A673 (cell line): Measurements from ENCODE around the gene SLC16A6. TPM values are rescaled to one million over a fixed set of nuclear protein-coding genes. Genes with fewer than 3 reads are reported as not detected.

Experiments used
- BruUV-seq: library from RNA; stranded (reverse); fragments of 400-500 nt; replicated peaks from 2 replicates; lab custom pipeline; 2021; lab: Mats Ljungman, UMichigan
- CTCF ChIA-PET: fragments of 300-600 bp; sonication (Branson Sonifier 250); formaldehyde crosslinking; loops from one replicate; lab custom pipeline; 2022; ENCODE audit warnings: antibody characterized with exemption; lab: Charles Lee
- POLR2A ChIA-PET: fragments of 300-600 bp; sonication (Branson Sonifier 250); formaldehyde crosslinking; loops from one replicate; lab custom pipeline; 2022; ENCODE audit warnings: antibody characterized with exemption; ENCODE audit not compliant: low non-redundant PET; lab: Charles Lee
- DNase-seq: peaks from one replicate; pipeline ENCODE4 v3.0.0-alpha.2; 2015; ENCODE audit warnings: low spot score
- H3K27ac ChIP-seq: fragments of 200-600 bp; sonication (generic); 2 replicates; pipeline ENCODE4 v1.5.1; 2016; ENCODE audit warnings: mixed run types, low read depth, mild to moderate bottlenecking, mixed read lengths, antibody characterized with exemption, low read length; ENCODE audit not compliant: poor library complexity, severe bottlenecking
- H3K27me3 ChIP-seq: fragments of 200-600 bp; sonication (generic); replicated peaks from 2 replicates; pipeline ENCODE4 v1.6.1; 2017; ENCODE audit warnings: mixed run types, low read depth, mild to moderate bottlenecking, mixed read lengths, antibody characterized with exemption, low read length; ENCODE audit not compliant: insufficient read depth, poor library complexity
- H3K36me3 ChIP-seq: fragments of 200-600 bp; sonication (generic); 2 replicates; pipeline ENCODE4 v1.6.1; 2016; ENCODE audit warnings: mixed run types, mild to moderate bottlenecking, mixed read lengths, antibody characterized with exemption, low read length; ENCODE audit not compliant: insufficient read depth, poor library complexity, severe bottlenecking
- H3K4me1 ChIP-seq: fragments of 200-600 bp; sonication (generic); 2 replicates; pipeline ENCODE4 v1.6.1; 2017; ENCODE audit warnings: mixed run types, mild to moderate bottlenecking, mixed read lengths, antibody characterized with exemption, low read length; ENCODE audit not compliant: insufficient read depth, poor library complexity, severe bottlenecking
- H3K4me3 ChIP-seq: fragments of 200-600 bp; sonication (generic); 2 replicates; pipeline ENCODE4 v1.5.1; 2016; ENCODE audit warnings: low read depth, mixed run types, mild to moderate bottlenecking, mixed read lengths, low read length; ENCODE audit not compliant: poor library complexity, severe bottlenecking
- H3K9me3 ChIP-seq: fragments of 200-600 bp; sonication (generic); 2 replicates; pipeline ENCODE4 v1.6.1; 2016; ENCODE audit warnings: mixed run types, low read depth, mild to moderate bottlenecking, mixed read lengths, antibody characterized with exemption, low read length; ENCODE audit not compliant: poor library complexity, severe bottlenecking
- CTCF ChIP-seq: fragments of 300-800, 200-600 bp; sonication (generic); conservative IDR thresholded peaks from 2 replicates; pipeline ENCODE4 v1.5.1; 2017; ENCODE audit warnings: low read depth, mild to moderate bottlenecking, antibody characterized with exemption, low read length, moderate library complexity, mixed read lengths
- EZH2 ChIP-seq: fragments of 200-600 bp; sonication (generic); IDR thresholded peaks from 2 replicates; pipeline ENCODE4 v1.6.1; 2017; ENCODE audit warnings: borderline replicate concordance, low read depth, mild to moderate bottlenecking, mixed read lengths, antibody characterized with exemption, low read length; ENCODE audit not compliant: poor library complexity, severe bottlenecking
- intact Hi-C: fragments of 100-400 bp; cut with micrococcal nuclease; formaldehyde crosslinking; loops from one replicate; pipeline ENCODE4 v1.10.0; 2022; ENCODE audit not compliant: unreplicated experiment
- total RNA-seq: library from RNA; stranded (reverse); gene quantifications from 2 replicates; pipeline ENCODE4 v1.2.3, GENCODE V29; 2021

SLC16A6 gene
- total RNA-seq, 1 experiment from 2014 or later, result 0.67 TPM

GRCh38 chr17:68301438-68301959, 10.6 kb upstream of the SLC16A6 start:
- intact Hi-C loops, result no loop called here
- CTCF ChIA-PET, result interaction anchor here (0.5 kb wide), 1 partner anchor 165 kb away, joined by 5 read pairs; no protein-coding TSS in a partner anchor
- Histone ChIP-seq H3K4me3 (no peak overlapping the region), H3K4me1 (no peaks in the 10 kb centered on the region), H3K27me3 (no peaks in the 10 kb centered on the region), H3K36me3 (no peaks in the 10 kb centered on the region), H3K9me3 (no peaks in the 10 kb centered on the region), H3K27ac (no peak overlapping the region)
- POLR2A ChIA-PET, result no interaction called here
- TF ChIP-seq EZH2 (no peak), CTCF (no peak)
- DNase-seq, result no peak
- no TSS peak for BruUV-seq

GRCh38 chr17:68299817-68300216, 8.9 kb upstream of the SLC16A6 start:
- H3K4me1 ChIP-seq, result no peaks in the 10 kb centered on the region
- POLR2A ChIA-PET, result no interaction called here
- CTCF ChIA-PET, result no interaction called here
- BruUV-seq, result no TSS peak
- intact Hi-C loops, result no loop called here
- DNase-seq, result no peak
- TF ChIP-seq CTCF, result no peak
- TF ChIP-seq EZH2, result no peak
- no peaks in the 10 kb centered on the region for H3K9me3 ChIP-seq
- H3K27ac ChIP-seq, result no peak overlapping the region
- H3K36me3 ChIP-seq, result no peaks in the 10 kb centered on the region
- H3K4me3 ChIP-seq, result no peak overlapping the region
- no peaks in the 10 kb centered on the region for H3K27me3 ChIP-seq

GRCh38 chr17:68298601-68299000, 7.7 kb upstream of the SLC16A6 start:
- TF ChIP-seq EZH2 (no peak), CTCF (no peak)
- ChIA-PET POLR2A (interaction anchor here (0.6 to 0.7 kb wide), 2 partner anchors 51 to 54 kb away, joined by 7 to 11 read pairs; no protein-coding TSS in a partner anchor), CTCF (no interaction called here)
- Histone ChIP-seq H3K36me3 (no peaks in the 10 kb centered on the region), H3K27me3 (no peaks in the 10 kb centered on the region), H3K4me3 (no peak overlapping the region), H3K27ac (no peak overlapping the region), H3K4me1 (no peaks in the 10 kb centered on the region), H3K9me3 (no peaks in the 10 kb centered on the region)
- BruUV-seq, result no TSS peak
- intact Hi-C loops, result no loop called here
- DNase-seq, result no peak
